ENCODE results near the gene NEK4.
"Not testable (repeated sequence)": the region's sequence is repeated elsewhere in the genome, so short reads cannot be mapped to it uniquely, and the experiment has no call there.

NEK4 gene

DNA sequence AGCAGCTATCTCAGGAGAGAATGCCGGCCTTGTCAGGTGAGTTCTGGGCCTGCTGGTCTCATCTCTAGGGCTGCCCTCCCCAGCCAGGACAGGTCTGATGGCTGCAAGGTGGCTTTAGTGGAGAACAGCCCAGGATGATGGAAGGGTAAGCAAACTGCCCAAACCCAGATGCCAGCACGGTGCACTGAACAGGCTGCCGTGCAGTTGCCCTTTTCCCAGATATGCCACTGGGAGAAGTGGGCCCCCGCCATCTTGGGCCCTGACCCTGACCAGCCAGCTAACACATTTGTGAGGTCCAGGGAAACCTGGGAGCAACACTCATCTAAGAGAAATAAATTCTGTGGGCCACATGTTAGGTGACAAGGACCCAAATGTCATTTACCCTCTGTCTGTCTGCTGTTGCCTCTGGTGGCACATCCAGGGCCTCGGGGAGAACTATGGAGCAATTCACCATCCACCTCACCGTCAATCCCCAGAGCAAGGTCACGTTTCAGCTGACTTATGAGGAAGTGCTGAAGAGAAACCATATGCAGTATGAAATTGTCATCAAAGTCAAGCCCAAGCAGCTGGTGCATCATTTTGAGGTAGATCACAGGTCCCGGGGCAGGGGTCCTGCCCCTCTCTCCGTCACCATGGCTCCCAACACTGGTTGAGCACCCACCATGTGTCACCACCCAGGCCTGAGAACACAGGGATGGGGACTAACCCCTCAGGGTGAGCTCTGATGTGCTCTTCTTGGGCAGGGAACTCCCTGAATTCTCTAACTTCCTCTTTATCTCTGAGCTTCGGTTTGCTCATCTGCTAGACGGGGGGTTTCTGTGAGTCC, 8.5 kb upstream of the NEK4 start:
- no peak for DNase-seq (ENCODE audit: low read depth)
- TF ChIP-seq, protein P1, sequence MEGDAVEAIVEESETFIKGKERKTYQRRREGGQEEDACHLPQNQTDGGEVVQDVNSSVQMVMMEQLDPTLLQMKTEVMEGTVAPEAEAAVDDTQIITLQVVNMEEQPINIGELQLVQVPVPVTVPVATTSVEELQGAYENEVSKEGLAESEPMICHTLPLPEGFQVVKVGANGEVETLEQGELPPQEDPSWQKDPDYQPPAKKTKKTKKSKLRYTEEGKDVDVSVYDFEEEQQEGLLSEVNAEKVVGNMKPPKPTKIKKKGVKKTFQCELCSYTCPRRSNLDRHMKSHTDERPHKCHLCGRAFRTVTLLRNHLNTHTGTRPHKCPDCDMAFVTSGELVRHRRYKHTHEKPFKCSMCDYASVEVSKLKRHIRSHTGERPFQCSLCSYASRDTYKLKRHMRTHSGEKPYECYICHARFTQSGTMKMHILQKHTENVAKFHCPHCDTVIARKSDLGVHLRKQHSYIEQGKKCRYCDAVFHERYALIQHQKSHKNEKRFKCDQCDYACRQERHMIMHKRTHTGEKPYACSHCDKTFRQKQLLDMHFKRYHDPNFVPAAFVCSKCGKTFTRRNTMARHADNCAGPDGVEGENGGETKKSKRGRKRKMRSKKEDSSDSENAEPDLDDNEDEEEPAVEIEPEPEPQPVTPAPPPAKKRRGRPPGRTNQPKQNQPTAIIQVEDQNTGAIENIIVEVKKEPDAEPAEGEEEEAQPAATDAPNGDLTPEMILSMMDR (conservative IDR thresholded peaks at IDR 0.05; ENCODE audit: low read depth, low read length), result no peak
- no peak overlapping the region for H3K4me3 ChIP-seq (ENCODE audit: low read depth, low read length)

DNA sequence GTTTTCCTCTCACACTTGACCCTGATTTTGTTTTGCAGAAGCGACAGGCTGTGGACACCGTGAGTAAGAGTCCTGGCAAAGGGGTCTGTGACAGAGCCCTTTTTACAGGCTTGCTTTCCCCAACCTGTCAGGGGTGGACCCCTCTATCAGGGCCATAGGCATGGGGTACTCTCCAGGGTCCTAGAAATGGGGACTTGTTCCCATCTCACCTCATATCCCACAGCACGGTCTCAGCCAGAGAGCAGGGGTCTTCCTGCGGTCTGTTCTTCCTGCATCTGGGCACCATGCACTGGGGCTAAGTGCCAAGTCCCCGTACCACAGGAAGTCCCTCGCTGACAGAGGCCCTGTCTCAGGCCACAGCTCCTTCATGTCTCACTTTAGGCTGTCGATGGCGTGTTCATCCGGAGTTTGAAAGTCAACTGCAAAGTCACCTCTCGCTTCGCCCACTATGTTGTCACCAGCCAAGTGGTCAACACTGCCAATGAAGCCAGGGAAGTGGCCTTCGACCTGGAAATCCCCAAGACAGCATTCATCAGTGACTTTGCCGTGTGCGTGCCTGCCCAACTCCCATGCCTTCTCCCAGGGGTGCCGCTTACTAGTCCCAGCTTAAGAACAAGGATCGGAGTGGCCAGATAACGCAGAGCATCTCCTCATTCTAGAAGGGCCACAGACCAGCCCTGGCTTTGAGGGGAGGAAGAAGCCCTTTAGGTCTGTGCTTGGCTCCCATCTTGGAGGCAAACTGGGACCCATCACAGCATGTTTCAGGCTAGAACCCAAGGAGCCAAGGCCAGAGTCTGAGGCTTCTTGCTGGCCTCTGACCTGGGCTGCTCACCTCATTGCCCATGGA, 7.4 kb upstream of the NEK4 start:
- no peak overlapping the region for H3K4me3 ChIP-seq (ENCODE audit: low read depth, low read length)
- TF ChIP-seq, protein P1 (conservative IDR thresholded peaks at IDR 0.05; ENCODE audit: low read depth, low read length), result no peak
- DNase-seq (ENCODE audit: low read depth), result no peak

DNA sequence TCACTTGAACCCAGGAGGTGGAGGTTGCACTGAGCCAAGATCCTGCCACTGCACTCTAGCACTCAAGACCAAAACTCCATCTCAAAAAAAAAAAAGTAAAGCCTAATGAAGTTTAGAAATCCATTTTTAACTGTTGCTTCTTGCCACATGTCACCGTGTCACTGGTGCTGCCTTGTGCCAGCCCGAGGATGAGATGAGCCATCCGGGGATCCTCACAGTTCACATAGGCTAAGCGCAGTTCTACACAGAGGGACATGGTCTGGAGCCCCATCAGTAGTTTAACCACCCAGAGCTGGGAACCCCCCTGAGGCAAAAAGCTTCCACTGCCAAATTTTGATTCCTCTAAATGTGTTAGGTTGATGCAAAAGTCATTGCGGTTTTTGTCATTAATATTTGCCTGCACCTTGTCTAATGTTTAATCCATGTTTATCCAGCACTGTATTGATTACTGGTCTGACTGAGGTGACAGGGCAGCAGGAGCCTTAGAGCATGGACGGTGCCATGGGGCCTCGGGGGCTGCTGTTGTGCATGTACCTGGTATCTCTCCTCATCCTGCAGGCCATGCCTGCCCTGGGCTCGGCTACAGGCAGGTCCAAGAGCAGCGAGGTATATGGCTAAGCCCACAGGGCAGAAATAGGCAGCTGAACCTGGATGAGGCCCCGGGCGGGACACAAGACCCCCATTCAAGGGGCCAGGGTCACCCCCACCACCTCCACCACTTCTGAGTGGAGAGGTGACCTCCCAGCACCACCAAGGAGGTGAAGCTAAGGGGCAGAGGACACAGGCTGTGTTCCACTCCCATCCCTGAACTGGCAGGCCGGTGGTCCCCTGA, 6.6 kb upstream of the NEK4 start, which contains the start of gene ITIH1:
Gene ITIH1, plus strand, starts transcription at position 473 of the 832 bp plus-strand sequence. Its CDS starts 17 bp downstream, at position 490.
- TF ChIP-seq, protein P1 (conservative IDR thresholded peaks at IDR 0.05; ENCODE audit: low read depth, low read length), result no peak
- no peak for DNase-seq (ENCODE audit: low read depth)
- H3K4me3 ChIP-seq (ENCODE audit: low read depth, low read length), result no peak within 1 kb of the TSS

DNA sequence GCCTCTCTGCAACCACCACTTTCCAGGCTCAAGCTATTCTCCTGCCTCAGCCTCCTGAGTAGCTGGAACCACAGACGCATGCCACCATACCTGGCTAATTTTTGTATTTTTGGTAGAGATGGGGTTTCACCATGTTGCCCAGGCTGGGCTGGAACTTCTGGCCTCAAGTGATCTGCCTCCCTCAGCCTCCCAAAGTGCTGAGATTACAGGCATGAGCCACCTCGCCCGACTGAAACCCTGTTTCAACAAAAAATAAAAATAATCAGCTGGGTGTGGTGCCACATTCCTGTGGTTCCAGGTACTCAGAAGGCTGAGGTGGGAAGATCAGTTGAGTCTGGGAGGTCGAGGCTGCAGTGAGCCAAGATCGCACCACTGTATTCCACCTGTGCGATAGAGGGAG, 5.7 kb upstream of the NEK4 start:
- not testable (repeated sequence) for DNase-seq (ENCODE audit: low read depth); H3K4me3 ChIP-seq (ENCODE audit: low read depth, low read length)

DNA sequence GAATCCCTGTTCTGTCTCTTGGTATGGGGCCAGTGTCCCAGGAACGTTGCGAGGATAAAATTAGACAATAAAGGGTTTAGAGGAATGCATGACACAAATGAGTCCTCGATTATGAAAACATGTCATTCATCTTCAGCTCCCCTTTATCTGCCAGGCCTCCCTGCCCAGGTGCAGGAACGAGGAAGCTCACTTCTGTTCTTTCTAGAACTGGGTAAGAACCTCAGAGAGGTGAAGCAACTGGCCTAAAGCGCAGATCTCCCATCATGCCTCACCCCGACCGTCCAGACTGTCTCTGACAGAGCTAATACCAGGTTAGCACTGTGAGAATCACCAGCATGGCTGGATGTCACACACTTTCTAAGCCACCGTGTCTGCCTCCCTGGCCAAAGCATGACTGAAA, 5.1 kb upstream of the NEK4 start:
- TF ChIP-seq, protein P1 (conservative IDR thresholded peaks at IDR 0.05; ENCODE audit: low read depth, low read length), result no peak
- H3K4me3 ChIP-seq (ENCODE audit: low read depth, low read length), result no peak overlapping the region
- DNase-seq (ENCODE audit: low read depth), result no peak

DNA sequence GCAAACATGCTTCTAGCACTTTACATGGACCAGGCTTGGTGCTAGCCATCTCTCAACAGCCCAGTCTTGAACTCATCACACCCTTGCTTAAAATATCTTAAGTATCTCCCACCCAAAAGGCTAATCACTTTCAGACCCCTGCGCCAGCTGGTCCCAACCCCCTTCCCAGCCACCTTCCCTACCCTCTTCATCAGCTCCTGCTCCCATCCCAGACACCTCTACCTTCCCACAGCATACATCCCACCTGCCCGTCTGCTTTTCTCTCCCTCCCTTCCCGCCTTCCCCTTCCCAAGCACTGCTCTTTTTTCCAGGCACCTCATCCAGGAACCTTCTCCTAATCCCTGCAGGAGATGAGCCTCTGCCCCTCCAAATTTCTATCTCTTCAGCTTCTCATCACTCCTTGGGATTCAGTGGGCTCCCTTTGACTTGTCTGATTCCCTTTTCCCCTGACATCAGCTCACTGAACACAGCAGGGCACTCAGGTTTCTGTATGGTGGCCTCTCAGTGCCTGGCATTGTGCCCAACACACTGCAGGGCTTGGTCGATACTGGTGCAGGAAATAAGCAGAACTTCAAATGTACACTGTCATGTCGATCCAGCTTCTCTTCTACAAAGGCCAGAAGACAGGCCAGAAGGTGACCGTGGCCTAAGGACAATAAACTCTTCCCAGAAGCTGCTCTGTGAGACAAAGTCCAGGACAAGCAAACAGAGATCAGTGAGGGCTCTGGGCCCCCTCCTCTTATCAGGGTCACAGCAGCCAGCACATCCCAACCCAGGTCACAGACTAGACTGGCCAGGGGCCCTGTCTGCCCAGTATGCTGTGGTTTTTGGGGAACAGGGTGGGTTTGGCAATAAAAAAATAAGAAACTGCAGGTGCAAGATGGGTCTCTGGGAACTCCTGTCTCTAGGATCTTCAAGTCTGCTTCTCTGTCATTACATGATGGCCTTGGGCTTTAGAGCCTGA, 4.4 kb upstream of the NEK4 start:
- H3K4me3 ChIP-seq (ENCODE audit: low read depth, low read length), result no peak overlapping the region
- TF ChIP-seq, protein P1 (conservative IDR thresholded peaks at IDR 0.05; ENCODE audit: low read depth, low read length), result no peak

More for the DNA sequence above, 4.4 kb upstream of the NEK4 start:
- peak; percentile 18 for DNase-seq (ENCODE audit: low read depth)
